HepG2 (cell line): ENCODE data around the gene EXTL2. TPM values are rescaled to one million over a fixed set of nuclear protein-coding genes. Genes with fewer than 3 reads are reported as not detected.
A peak's percentile ranks its signal among the peaks of the same experiment; 100 is the strongest.

ENCODE experiments used
- CSRNP1 ChIP-seq: sonication (generic); formaldehyde crosslinking; IDR thresholded peaks from 2 replicates; pipeline ENCODE4 v1.8.1; 2023; ENCODE audit warnings: mild to moderate bottlenecking, missing genetic modification reagents
- FOXO4 ChIP-seq: sonication (generic); formaldehyde crosslinking; conservative IDR thresholded peaks from 2 replicates; pipeline ENCODE4 v1.8.1; 2023; ENCODE audit warnings: missing genetic modification reagents
- GPBP1L1 ChIP-seq: sonication (generic); formaldehyde crosslinking; IDR thresholded peaks from 2 replicates; pipeline ENCODE4 v1.5.0; 2020; ENCODE audit warnings: mild to moderate bottlenecking, missing genetic modification reagents
- IRF2 ChIP-seq: IDR thresholded peaks from 2 replicates; pipeline ENCODE4 v1.6.1; 2018; ENCODE audit warnings: missing genetic modification reagents, missing compliant biosample characterization
- JUNB ChIP-seq: sonication (generic); formaldehyde crosslinking; IDR thresholded peaks from 2 replicates; pipeline ENCODE4 v1.8.0; 2022; ENCODE audit warnings: missing genetic modification reagents, mild to moderate bottlenecking, borderline replicate concordance
- KDM2A ChIP-seq: sonication (generic); formaldehyde crosslinking; IDR thresholded peaks from 2 replicates; pipeline ENCODE4 v1.4.0; 2020; ENCODE audit warnings: low read depth, missing genetic modification reagents, borderline replicate concordance
- KLF16 ChIP-seq, 2 experiments: sonication (generic) in 1 of 2; formaldehyde crosslinking in 1 of 2; IDR thresholded peaks; 2 replicates each; pipeline versions ENCODE4 v1.6.1 to v1.8.0; 2016 to 2023; ENCODE audit warnings: missing genetic modification reagents in 2 of 2, missing compliant biosample characterization in 1 of 2
- MAX ChIP-seq: IDR thresholded peaks from 2 replicates; pipeline ENCODE4 v1.6.1; 2012; ENCODE audit warnings: inconsistent platforms
- RARA ChIP-seq: IDR thresholded peaks from 2 replicates; pipeline ENCODE4 v1.6.1; 2016; ENCODE audit warnings: missing genetic modification reagents, missing compliant biosample characterization
- SAP130 ChIP-seq: IDR thresholded peaks from 2 replicates; pipeline ENCODE4 v1.6.1; 2016; ENCODE audit warnings: low read depth
- SIX4 ChIP-seq: sonication (generic); formaldehyde crosslinking; IDR thresholded peaks from 2 replicates; pipeline ENCODE4 v1.4.0; 2020; ENCODE audit warnings: missing genetic modification reagents
- SNAI1 ChIP-seq: sonication (generic); formaldehyde crosslinking; IDR thresholded peaks from 2 replicates; pipeline ENCODE4 v1.5.0; 2020; ENCODE audit warnings: mild to moderate bottlenecking, missing genetic modification reagents, borderline replicate concordance
- SP1 ChIP-seq, 2 experiments: fragments of 450-650 bp in 1 of 2; sonication (generic) in 1 of 2; formaldehyde crosslinking in 1 of 2; IDR thresholded peaks; 2 replicates each; pipeline versions ENCODE4 v1.4.0 to v1.6.1; 2016 to 2020; ENCODE audit warnings: missing genetic modification reagents in 1 of 2
- TEAD3 ChIP-seq: optimal IDR thresholded peaks from 2 replicates; pipeline ENCODE3; 2016; ENCODE audit warnings: borderline replicate concordance
- TRAFD1 ChIP-seq: sonication (generic); formaldehyde crosslinking; IDR thresholded peaks from 2 replicates; pipeline ENCODE4 v1.5.1; 2020; ENCODE audit warnings: missing genetic modification reagents, mild to moderate bottlenecking, borderline replicate concordance
- ZNF468 ChIP-seq: sonication (generic); formaldehyde crosslinking; IDR thresholded peaks from 2 replicates; pipeline ENCODE4 v1.8.0; 2022; ENCODE audit warnings: mild to moderate bottlenecking, moderate library complexity, missing genetic modification reagents
- ZNF510 ChIP-seq: sonication (generic); formaldehyde crosslinking; IDR thresholded peaks from 2 replicates; pipeline ENCODE4 v1.4.0; 2020; ENCODE audit warnings: low read depth, mild to moderate bottlenecking, missing genetic modification reagents
- ZNF580 ChIP-seq: IDR thresholded peaks from 2 replicates; pipeline ENCODE4 v1.6.1; 2016; ENCODE audit warnings: low read depth, borderline replicate concordance
- ZNF788 ChIP-seq: sonication (generic); formaldehyde crosslinking; IDR thresholded peaks from 2 replicates; pipeline ENCODE4 v1.5.0; 2020; ENCODE audit warnings: mild to moderate bottlenecking, missing genetic modification reagents, borderline replicate concordance
- ZNF841 ChIP-seq: sonication (generic); formaldehyde crosslinking; IDR thresholded peaks from 2 replicates; pipeline ENCODE4 v1.8.1; 2023; ENCODE audit warnings: missing genetic modification reagents, borderline replicate concordance
- ZSCAN21 ChIP-seq: sonication (generic); formaldehyde crosslinking; IDR thresholded peaks from 2 replicates; pipeline ENCODE4 v1.8.0; 2022; ENCODE audit warnings: mild to moderate bottlenecking, missing genetic modification reagents, moderate library complexity, borderline replicate concordance
- polyA plus RNA-seq, 8 experiments: library from polyadenylated mRNA; depleted of rRNA in 3 of 8; stranded (reverse) in 7 of 8; unstranded in 1 of 8; fragments of >200 nt; fragmentation: Illumina TruSeq in 4 of 8; extraction: Trizol in 4 of 8; gene quantifications; 2 replicates each; pipeline versions ENCODE4 v1.2.1 to v1.2.3, GENCODE V29; 2011 to 2016; ENCODE audit warnings: low read depth in 4 of 8, missing spikeins in 1 of 8, mixed read lengths in 1 of 8; ENCODE audit not compliant: insufficient read depth in 1 of 8
- total RNA-seq, 5 experiments: library from RNA; depleted of rRNA; stranded (reverse); fragments of >200 nt; fragmentation: Illumina TruSeq; extraction: Trizol; gene quantifications; 2 replicates each; pipeline ENCODE4 v1.2.3, GENCODE V29; 2016; ENCODE audit warnings: low read depth in 1 of 5

EXTL2 gene
- total and polyA plus RNA-seq, 2 of the 13 experiments (the other 11 are each of a cell fraction or from before 2014, with no cell fraction given) = 22.0 to 23.5 TPM

GRCh38 chr1:100895540-100896480 lies 1.2 kb upstream of the EXTL2 start, which contains the start of gene SLC30A7 (continued):
- TF ChIP-seq KLF16 (CRISPR knock-in tag; IDR thresholded peaks at IDR 0.05) = peak in 1 of 2 experiments; percentile 29; a peak in 1 of 4 replicates
- peak; percentile 79 for TF ChIP-seq KDM2A (CRISPR knock-in tag)
- no peak for TF ChIP-seq JUNB (CRISPR knock-in tag)
- no peak for TF ChIP-seq FOXO4 (CRISPR knock-in tag)
- 0 out of 2 replicates have a peak, but pooled peaks have one; percentile 76 for TF ChIP-seq ZNF468 (CRISPR knock-in tag)
- TF ChIP-seq GPBP1L1 (CRISPR knock-in tag) = no peak
- peak; percentile 28 for TF ChIP-seq TEAD3 (CRISPR knock-in tag)
- 0 out of 2 replicates have a peak, but pooled peaks have one; percentile 6 for TF ChIP-seq SIX4 (CRISPR knock-in tag)
- peak; percentile 29; the same call in 1 of the 2 replicates for TF ChIP-seq ZNF510 (CRISPR knock-in tag)
- peak; percentile 69; the same call in 1 of the 2 replicates for TF ChIP-seq SNAI1 (CRISPR knock-in tag)
- TF ChIP-seq IRF2 = 0 out of 2 replicates have a peak, but pooled peaks have one; percentile 24
- peak; percentile 37; the same call in 1 of the 2 replicates for TF ChIP-seq CSRNP1 (CRISPR knock-in tag)
- TF ChIP-seq MAX = peak; percentile 65
- TF ChIP-seq SAP130 (CRISPR knock-in tag) = peak; percentile 92
- 0 out of 2 replicates have a peak, but pooled peaks have one; percentile 25 for TF ChIP-seq ZNF580 (CRISPR knock-in tag)
- TF ChIP-seq ZSCAN21 = peak; percentile 6; the same call in 1 of the 2 replicates
- TF ChIP-seq ZNF841 (CRISPR knock-in tag) = no peak
- TF ChIP-seq RARA (CRISPR knock-in tag) = peak; percentile 10
- peak; percentile 75; the same call in 1 of the 2 replicates for TF ChIP-seq TRAFD1 (CRISPR knock-in tag)
- no peak for TF ChIP-seq SP1 (IDR thresholded peaks at IDR 0.05)
- peak; percentile 73 for TF ChIP-seq SP1 (CRISPR knock-in tag; IDR thresholded peaks at IDR 0.05)
- 0 out of 2 replicates have a peak, but pooled peaks have one; percentile 50 for TF ChIP-seq ZNF788 (CRISPR knock-in tag)
